Diencephalon (tissue), 1 donor: ENCODE data around the gene REM1. TPM values are rescaled to one million over a fixed set of nuclear protein-coding genes. Genes with fewer than 3 reads are reported as not detected.

Experiments
- total RNA-seq: library from RNA; depleted of rRNA; stranded (reverse); fragments of >200 nt; gene quantifications from one replicate; pipeline ENCODE4 v1.2.3, GENCODE V29; 2014

REM1 gene, protein sequence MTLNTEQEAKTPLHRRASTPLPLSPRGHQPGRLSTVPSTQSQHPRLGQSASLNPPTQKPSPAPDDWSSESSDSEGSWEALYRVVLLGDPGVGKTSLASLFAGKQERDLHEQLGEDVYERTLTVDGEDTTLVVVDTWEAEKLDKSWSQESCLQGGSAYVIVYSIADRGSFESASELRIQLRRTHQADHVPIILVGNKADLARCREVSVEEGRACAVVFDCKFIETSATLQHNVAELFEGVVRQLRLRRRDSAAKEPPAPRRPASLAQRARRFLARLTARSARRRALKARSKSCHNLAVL
- total RNA-seq = 0.23 TPM

GRCh38 chr20:31474758-31475427, at the start of gene REM1, which contains the start of gene DEFB124:
REM1 (plus strand) TSS chr20:31475288; CDS start chr20:31476446, 1,158 bp downstream.
DEFB124 (minus strand) TSS chr20:31475127; CDS start chr20:31473013, 2,114 bp downstream.

DNA sequence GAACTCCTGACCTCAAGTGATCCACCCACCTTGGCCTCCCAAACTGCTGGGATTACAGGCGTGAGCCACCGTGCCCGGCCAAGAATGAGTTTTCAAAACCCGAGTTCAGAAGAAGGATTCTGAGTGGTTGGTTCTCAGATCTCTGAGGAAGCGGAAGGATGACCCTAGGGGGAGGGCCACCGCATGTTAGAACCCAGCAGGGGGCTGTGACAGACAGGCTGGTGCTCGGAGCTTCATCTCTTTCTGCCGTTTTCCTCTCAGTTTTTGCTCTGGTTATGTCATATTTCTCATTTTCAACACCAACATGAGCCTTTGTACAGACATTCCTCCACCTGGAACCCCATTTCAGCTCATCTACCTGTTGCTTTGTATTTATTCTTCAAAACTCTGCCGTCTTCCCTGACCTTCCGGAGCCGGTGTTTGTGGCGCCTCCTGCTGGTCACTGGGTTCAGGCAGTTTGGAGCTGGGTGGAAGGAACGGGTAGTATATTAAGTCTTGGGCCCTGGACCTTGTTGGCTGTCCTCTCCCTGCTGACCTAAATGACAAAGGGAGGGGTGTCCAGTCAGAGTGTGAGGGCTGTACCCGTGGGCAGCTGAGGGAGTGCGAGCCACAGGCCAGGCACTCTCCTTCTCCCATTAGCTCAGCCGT, 35.0 kb upstream of the REM1 start, which contains the start of gene DEFB123:
Gene DEFB123, plus strand, starts transcription at position 621 of the 648 bp plus-strand sequence. CDS start 67 bp downstream, outside the sequence.

DNA sequence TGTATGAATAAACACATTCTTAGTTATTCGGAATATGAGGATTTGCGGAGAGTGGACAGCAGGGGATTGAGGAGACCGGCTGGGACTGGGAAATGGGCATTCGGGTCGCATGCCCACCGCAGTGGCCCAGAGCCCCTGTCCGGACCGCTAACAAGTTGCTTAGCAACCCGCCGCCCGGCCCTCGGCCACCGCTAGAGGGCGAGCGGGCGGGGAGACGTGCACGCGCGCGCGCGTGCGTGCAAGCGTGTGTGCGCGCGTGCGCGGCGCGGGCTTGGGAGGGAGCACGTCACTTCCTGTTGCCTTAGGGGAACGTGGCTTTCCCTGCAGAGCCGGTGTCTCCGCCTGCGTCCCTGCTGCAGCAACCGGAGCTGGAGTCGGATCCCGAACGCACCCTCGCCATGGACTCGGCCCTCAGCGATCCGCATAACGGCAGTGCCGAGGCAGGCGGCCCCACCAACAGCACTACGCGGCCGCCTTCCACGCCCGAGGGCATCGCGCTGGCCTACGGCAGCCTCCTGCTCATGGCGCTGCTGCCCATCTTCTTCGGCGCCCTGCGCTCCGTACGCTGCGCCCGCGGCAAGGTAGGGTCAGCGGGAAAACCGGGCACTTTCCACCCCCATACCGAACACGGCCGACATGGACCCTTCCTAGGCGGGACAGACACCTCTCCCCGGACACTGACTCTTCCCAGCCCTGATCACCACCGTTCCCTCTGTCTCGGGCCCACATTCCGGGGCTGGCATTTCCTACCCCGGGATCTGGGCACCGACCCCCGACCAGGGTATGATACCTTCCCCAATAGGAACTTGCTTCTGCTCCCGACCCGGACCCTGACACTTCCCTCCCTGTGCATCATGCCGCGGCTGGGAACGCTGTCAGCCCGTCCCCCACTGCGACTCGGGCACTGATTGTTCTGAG, 39.3 kb downstream of the REM1 start, which contains the start of gene HM13:
Gene HM13, plus strand, starts transcription at position 289 of the 918 bp plus-strand sequence. Its CDS starts 110 bp downstream, at position 399.

Other genes with a start within 250 kb of the REM1 start
- gene DEFB115, start 217.6 kb upstream of the REM1 start, total RNA-seq = not detected
- not detected for gene DEFB116, start 166.7 kb upstream of the REM1 start, total RNA-seq
- gene DEFB118, start 106.7 kb upstream of the REM1 start, total RNA-seq = not detected
- gene DEFB119, start 84.7 kb upstream of the REM1 start, total RNA-seq = not detected
- not detected for gene DEFB121, start 69.1 kb upstream of the REM1 start, total RNA-seq
- gene DEFB123, start 34.7 kb upstream of the REM1 start, total RNA-seq = not detected
- gene DEFB124, start 161 bp upstream of the REM1 start, total RNA-seq = not detected
- gene HM13, start 39.2 kb downstream of the REM1 start, total RNA-seq = 45.2 TPM
- gene ID1, start 130.0 kb downstream of the REM1 start, total RNA-seq = 87.7 TPM
- gene COX4I2, start 162.6 kb downstream of the REM1 start, total RNA-seq = not detected
- gene BCL2L1, start 247.6 kb downstream of the REM1 start, total RNA-seq = 46.4 TPM